K562 (cell line): ENCODE results near the gene BEST1. TPM values are rescaled to one million over a fixed set of nuclear protein-coding genes. Genes with fewer than 3 reads are reported as not detected.

Source experiments
- ATAC-seq: fragments of 200-7000 bp; cut with Tn5 transposase; 3 replicates; pipeline ENCODE4 v1.9.1; 2020; ENCODE audit warnings: moderate library complexity
- BruUV-seq: library from RNA; stranded (reverse); fragments of 400-500 nt; replicated peaks from 2 replicates; lab custom pipeline; 2021; lab: Mats Ljungman, UMichigan
- CTCF ChIA-PET: fragments of 300-600 bp; formaldehyde crosslinking; extraction: SDS; loops from one replicate; lab custom pipeline; 2021; ENCODE audit warnings: low intra/inter-chr PET ratio; lab: Yijun Ruan, JAX
- POLR2A ChIA-PET: fragments of 300-600, 350-650 bp; sonication (Branson Sonifier 250); formaldehyde crosslinking; extraction: SDS; loops from one replicate; lab custom pipeline; 2021; ENCODE audit warnings: antibody characterized with exemption, inconsistent platforms; lab: Yijun Ruan, JAX
- DNase-seq, 4 experiments: peaks; one replicate each; pipeline versions ENCODE4 v3.0.0 to v3.0.0-alpha.2; 2011 to 2018; ENCODE audit warnings: low spot score in 3 of 4, mixed read lengths in 3 of 4; ENCODE audit errors: extremely low read depth in 1 of 4
- FAIRE-seq: peaks from 2 replicates; lab custom pipeline; 2011; peaks lifted over from hg19 to GRCh38; lab: Jason Lieb, UNC
- H2AFZ ChIP-seq: 2 replicates; pipeline ENCODE4 v1.6.0; 2011; ENCODE audit warnings: low read depth, low read length, control low read depth, inconsistent platforms
- H3K27ac ChIP-seq: fragments of 200-600 bp; 3 replicates; pipeline ENCODE4 v1.8.0; 2011; ENCODE audit warnings: low read depth, mild to moderate bottlenecking, control low read depth, inconsistent platforms, low read length, moderate library complexity, mixed read lengths; ENCODE audit errors: extremely low read depth
- H3K27me3 ChIP-seq, 2 experiments: fragments of 300-600 bp in 1 of 2; 2 replicates in 1 of 2; 3 replicates in 1 of 2; pipeline versions ENCODE4 v1.6.0 to v1.8.0; 2011; ENCODE audit warnings: inconsistent platforms in 2 of 2, low read length in 2 of 2, mild to moderate bottlenecking in 1 of 2, mixed read lengths in 1 of 2, moderate library complexity in 1 of 2; ENCODE audit not compliant: control insufficient read depth in 2 of 2, insufficient read depth in 2 of 2
- H3K36me3 ChIP-seq: fragments of 300-600 bp; 3 replicates; pipeline ENCODE4 v1.8.0; 2011; ENCODE audit warnings: mild to moderate bottlenecking, low read length, inconsistent platforms; ENCODE audit not compliant: control insufficient read depth, insufficient read depth
- H3K4me1 ChIP-seq, 2 experiments: fragments of 200-600 bp in 1 of 2; replicated peaks in 1 of 2; 2 replicates in 1 of 2; 3 replicates in 1 of 2; pipeline versions ENCODE4 v1.5.1 to v1.8.0; 2011; ENCODE audit warnings: inconsistent platforms in 2 of 2, low read length in 2 of 2, mild to moderate bottlenecking in 1 of 2, mixed read lengths in 1 of 2, moderate library complexity in 1 of 2; ENCODE audit not compliant: control insufficient read depth in 2 of 2, insufficient read depth in 2 of 2
- H3K4me2 ChIP-seq: 2 replicates; pipeline ENCODE4 v1.6.1; 2011; ENCODE audit warnings: low read length, control low read depth, inconsistent platforms, mixed read lengths; ENCODE audit not compliant: insufficient read depth
- H3K4me3 ChIP-seq: fragments of 200-600 bp; sonication (generic), shearing (Covaris generic); 2 replicates; pipeline ENCODE4 v1.5.1; 2016; ENCODE audit warnings: control low read depth, inconsistent platforms
- H3K79me2 ChIP-seq: fragments of 200-600 bp; 3 replicates; pipeline ENCODE4 v1.8.0; 2011; ENCODE audit warnings: low read length, inconsistent platforms; ENCODE audit not compliant: control insufficient read depth, insufficient read depth
- H3K9ac ChIP-seq, 2 experiments: 2 replicates each; pipeline versions ENCODE4 v1.6.0 to v1.6.1; 2011; ENCODE audit warnings: low read depth in 2 of 2, low read length in 2 of 2, control low read depth in 1 of 2, inconsistent platforms in 1 of 2, mild to moderate bottlenecking in 1 of 2, mixed read lengths in 1 of 2; ENCODE audit not compliant: insufficient read depth in 1 of 2
- H3K9me1 ChIP-seq: one replicate; pipeline ENCODE4 v1.6.0; 2011; ENCODE audit warnings: inconsistent platforms, mild to moderate bottlenecking, low read length, moderate library complexity; ENCODE audit not compliant: control insufficient read depth, insufficient read depth
- H3K9me3 ChIP-seq: replicated peaks from 2 replicates; pipeline ENCODE4 v1.5.1; 2011; ENCODE audit warnings: low read depth, low read length, inconsistent platforms; ENCODE audit not compliant: control insufficient read depth, insufficient read depth
- H4K20me1 ChIP-seq: replicated peaks from 2 replicates; pipeline ENCODE4 v1.6.1; 2011; ENCODE audit warnings: low read length, inconsistent platforms, mixed read lengths; ENCODE audit not compliant: control insufficient read depth, insufficient read depth
- CBFA2T3 ChIP-seq: fragments of 450-650 bp; IDR thresholded peaks from 2 replicates; pipeline ENCODE4 v1.6.1; 2017
- CBX1 ChIP-seq: sonication (generic); IDR thresholded peaks from 2 replicates; pipeline ENCODE4 v1.6.1; 2016; ENCODE audit warnings: antibody characterized with exemption, low read depth, mild to moderate bottlenecking
- CTBP1 ChIP-seq: fragments of 450-650 bp; IDR thresholded peaks from 2 replicates; pipeline ENCODE4 v1.6.1; 2016; ENCODE audit warnings: borderline replicate concordance
- E2F6 ChIP-seq, 2 experiments: IDR thresholded peaks; 2 replicates each; pipeline ENCODE4 v1.6.1; 2011; ENCODE audit warnings: borderline replicate concordance in 1 of 2, control low read depth in 1 of 2, low read depth in 1 of 2, low read length in 1 of 2, mild to moderate bottlenecking in 1 of 2, mixed read lengths in 1 of 2, moderate library complexity in 1 of 2; ENCODE audit not compliant: insufficient read depth in 1 of 2, insufficient read length in 1 of 2, poor library complexity in 1 of 2, severe bottlenecking in 1 of 2; ENCODE audit errors: extremely low read depth in 1 of 2
- ETV6 ChIP-seq, 3 experiments: fragments of 150-350 bp in 1 of 3; sonication (generic) in 1 of 3; formaldehyde crosslinking in 1 of 3; IDR thresholded peaks; 2 replicates each; pipeline versions ENCODE4 v1.6.1 to v1.8.0; 2014 to 2022; ENCODE audit warnings: borderline replicate concordance in 2 of 3, low read depth in 2 of 3, antibody characterized with exemption in 1 of 3, low read length in 1 of 3, mild to moderate bottlenecking in 1 of 3, missing genetic modification reagents in 1 of 3
- JUND ChIP-seq, 2 experiments: IDR thresholded peaks; 2 replicates in 1 of 2; 3 replicates in 1 of 2; pipeline ENCODE4 v1.6.1; 2011; ENCODE audit warnings: borderline replicate concordance in 2 of 2, low read depth in 2 of 2, low read length in 2 of 2, improper control_type of control experiment in 1 of 2, missing biosample characterization in 1 of 2, missing genetic modification characterization in 1 of 2, missing genetic modification reagents in 1 of 2
- L3MBTL2 ChIP-seq: fragments of 450-650 bp; IDR thresholded peaks from 2 replicates; pipeline ENCODE4 v1.6.1; 2016; ENCODE audit warnings: mild to moderate bottlenecking, moderate library complexity
- MAZ ChIP-seq, 2 experiments: fragments of 450-650 bp in 1 of 2; sonication (generic) in 1 of 2; formaldehyde crosslinking; IDR thresholded peaks in 1 of 2; conservative IDR thresholded peaks in 1 of 2; 2 replicates each; pipeline versions ENCODE4 v1.4.0 to v1.5.0; 2020; ENCODE audit warnings: mild to moderate bottlenecking in 1 of 2, missing genetic modification reagents in 1 of 2
- MTA1 ChIP-seq: fragments of 450-650 bp; IDR thresholded peaks from 2 replicates; pipeline ENCODE4 v1.6.1; 2017; ENCODE audit warnings: borderline replicate concordance
- POLR2G ChIP-seq: fragments of 200-400 bp; formaldehyde crosslinking; IDR thresholded peaks from 2 replicates; pipeline ENCODE4 v1.6.1; 2017; ENCODE audit warnings: low read depth, mild to moderate bottlenecking, antibody characterized with exemption, low read length, moderate library complexity
- RCOR1 ChIP-seq, 2 experiments: IDR thresholded peaks; 2 replicates each; pipeline ENCODE4 v1.6.1; 2012; ENCODE audit warnings: low read depth in 2 of 2, low read length in 2 of 2, borderline replicate concordance in 1 of 2, improper control_type of control experiment in 1 of 2
- SPI1 ChIP-seq: IDR thresholded peaks from 2 replicates; pipeline ENCODE4 v1.6.1; 2011; ENCODE audit warnings: low read depth, low read length, control low read depth, borderline replicate concordance
- TCF3 ChIP-seq: sonication (generic); formaldehyde crosslinking; IDR thresholded peaks from 2 replicates; pipeline ENCODE4 v1.4.0; 2020; ENCODE audit warnings: mild to moderate bottlenecking, missing genetic modification reagents
- TRIM25 ChIP-seq: fragments of 450-650 bp; IDR thresholded peaks from 2 replicates; pipeline ENCODE4 v1.7.0; 2016; ENCODE audit warnings: borderline replicate concordance
- ZBTB17 ChIP-seq: fragments of 450-650 bp; formaldehyde crosslinking; IDR thresholded peaks from 2 replicates; pipeline ENCODE4 v1.4.0; 2020; ENCODE audit warnings: mild to moderate bottlenecking
- WGBS: fragments of 100-300 bp; shearing (Covaris generic); methylation state at CpG from one replicate; pipeline ENCODE4 v1.1.6; 2016; ENCODE audit warnings: low coverage, mixed read lengths; ENCODE audit not compliant: insufficient coverage; ENCODE audit errors: missing lambda C conversion rate; 5-methylcytosine and 5-hydroxymethylcytosine counted together
- in situ Hi-C: fragments of 300-500 bp; cut with MboI; formaldehyde crosslinking; loops from 4 replicates; pipeline ENCODE4 v1.15.0; 2018; ENCODE audit warnings: inconsistent platforms, mixed read lengths
- intact Hi-C: fragments of 100-400 bp; cut with micrococcal nuclease; formaldehyde crosslinking; loops from 2 replicates; pipeline ENCODE4 v1.14.2; 2022
- polyA plus RNA-seq, 8 experiments: library from polyadenylated mRNA; depleted of rRNA in 4 of 8; stranded (reverse) in 5 of 8; unstranded in 3 of 8; fragments of >200 nt; fragmentation: Nextera tagmentation in 2 of 8; fragmentation: Illumina TruSeq in 1 of 8; extraction: Ambion mirVana in 2 of 8; extraction: Trizol in 1 of 8; gene quantifications; 2 replicates each; pipeline versions ENCODE4 v1.2.1 to v1.2.3, GENCODE V29; 2011 to 2014; ENCODE audit warnings: inconsistent platforms in 1 of 8, missing spikeins in 1 of 8
- total RNA-seq, 7 experiments: library from RNA; depleted of rRNA in 6 of 7; stranded (reverse); fragments of >200 nt in 6 of 7; fragmentation: Illumina TruSeq in 2 of 7; extraction: Trizol in 2 of 7; gene quantifications; 2 replicates each; pipeline versions ENCODE4 v1.2.1 to v1.2.3, GENCODE V29; 2011 to 2021; ENCODE audit warnings: low replicate concordance in 1 of 7
- TF ChIP-seq, protein P1 (sequence below): fragments of 200-800 bp; sonication (Bioruptor generic); IDR thresholded peaks from 2 replicates; pipeline ENCODE4 v1.6.1; 2017; ENCODE audit warnings: missing genetic modification characterization, missing compliant biosample characterization

The BEST1 gene
- total and polyA plus RNA-seq, 9 of the 15 experiments (the other 6 are each of a cell fraction or from before 2014, with no cell fraction given): 0.07 to 1.3 (median 0.40) TPM

GRCh38 chr11:61922539-61922938 lies 27.6 kb upstream of the BEST1 start:
- ATAC-seq (peak; percentile 42), FAIRE-seq (no peak), DNase-seq (peak; percentile 67 to 88 (median 73))
- CTCF ChIA-PET: interaction anchor here (0.7 kb wide), 1 partner anchor 209 kb away, joined by 3 read pairs; no protein-coding TSS in a partner anchor
- no TSS peak for BruUV-seq
- Histone ChIP-seq H4K20me1 (no peaks in the 10 kb centered on the region), H3K36me3 (no peaks in the 10 kb centered on the region), H3K9me1 (no peaks in the 10 kb centered on the region), H3K9ac (peak overlapping the region; percentile 5 to 79; a peak in 1 of 4 replicates), H3K27ac (peak overlapping the region; percentile 45; the same call in 2 of the 3 replicates), H3K4me3 (no peak overlapping the region), H3K27me3 (no peaks in the 10 kb centered on the region), H3K4me1 (peaks cover 49 to 68% of the 10 kb centered on the region in 2 experiments), H3K4me2 (peak overlapping the region; percentile 66), H2AFZ (peak overlapping the region; percentile 69), H3K9me3 (no peaks in the 10 kb centered on the region), H3K79me2 (peaks cover 25% of the 10 kb centered on the region)
- in situ Hi-C loops: no loop called here
- intact Hi-C loops: no loop called here
- 2% methylated on average over 6 of the region's 6 CpGs for WGBS
- POLR2A ChIA-PET: interaction anchor here (0.6 to 3.6 kb wide), 11 partner anchors 9 to 1830 kb away, joined by 3 to 17 read pairs (median 4); partner anchors contain the start of genes BEST1 and FTH1
- TF ChIP-seq MTA1 (peak; percentile 23; the same call in 1 of the 2 replicates), TCF3 (peak; percentile 14; the same call in 1 of the 2 replicates), E2F6 (IDR thresholded peaks at IDR 0.05; ENCODE audit: borderline replicate concordance in 1 of 2, extremely low read depth in 1 of 2, insufficient read depth in 1 of 2, insufficient read length in 1 of 2, low read depth in 1 of 2, low read length in 1 of 2, poor library complexity in 1 of 2, severe bottlenecking in 1 of 2) (peak; percentile 29 to 55), JUND (IDR thresholded peaks at IDR 0.05; ENCODE audit: borderline replicate concordance, low read depth, low read length) (peak; percentile 32), JUND (tag; IDR thresholded peaks at IDR 0.05; ENCODE audit: borderline replicate concordance, low read depth, low read length) (no peak; the same call in 2 of the 3 replicates), RCOR1 (IDR thresholded peaks at IDR 0.05; ENCODE audit: borderline replicate concordance in 1 of 2, low read depth in 2 of 2, low read length in 2 of 2) (peak in 1 of 2 experiments; percentile 32; a peak in 2 of 4 replicates), SPI1 (peak; percentile 56), MAZ (CRISPR knock-in tag; conservative IDR thresholded peaks at IDR 0.05 in 1 of 2, IDR thresholded peaks at IDR 0.05 in 1 of 2) (peak; percentile 25 to 69; a peak in 2 of 4 replicates), CTBP1 (peak; percentile 40; the same call in 1 of the 2 replicates), ZBTB17 (CRISPR knock-in tag) (no peak), CBX1 (0 out of 2 replicates have a peak, but pooled peaks have one; percentile 5), ETV6 (IDR thresholded peaks at IDR 0.05; ENCODE audit: borderline replicate concordance in 1 of 2, low read depth in 2 of 2, low read length in 1 of 2) (0 out of 4 replicates have a peak, but pooled peaks of 1 of the 2 experiments have one; percentile 58), ETV6 (CRISPR knock-in tag; IDR thresholded peaks at IDR 0.05; ENCODE audit: borderline replicate concordance) (no peak), CBFA2T3 (peak; percentile 31; the same call in 1 of the 2 replicates), POLR2G (no peak), L3MBTL2 (peak; percentile 59; the same call in 1 of the 2 replicates), TRIM25 (no peak)
- TF ChIP-seq, protein P1, sequence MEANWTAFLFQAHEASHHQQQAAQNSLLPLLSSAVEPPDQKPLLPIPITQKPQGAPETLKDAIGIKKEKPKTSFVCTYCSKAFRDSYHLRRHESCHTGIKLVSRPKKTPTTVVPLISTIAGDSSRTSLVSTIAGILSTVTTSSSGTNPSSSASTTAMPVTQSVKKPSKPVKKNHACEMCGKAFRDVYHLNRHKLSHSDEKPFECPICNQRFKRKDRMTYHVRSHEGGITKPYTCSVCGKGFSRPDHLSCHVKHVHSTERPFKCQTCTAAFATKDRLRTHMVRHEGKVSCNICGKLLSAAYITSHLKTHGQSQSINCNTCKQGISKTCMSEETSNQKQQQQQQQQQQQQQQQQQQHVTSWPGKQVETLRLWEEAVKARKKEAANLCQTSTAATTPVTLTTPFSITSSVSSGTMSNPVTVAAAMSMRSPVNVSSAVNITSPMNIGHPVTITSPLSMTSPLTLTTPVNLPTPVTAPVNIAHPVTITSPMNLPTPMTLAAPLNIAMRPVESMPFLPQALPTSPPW: peak; percentile 68
